PFSK-1 (cell line): ENCODE results near the gene PAPPA.

Source experiments
- POLR2AphosphoS5 ChIP-seq: IDR thresholded peaks from 2 replicates; pipeline ENCODE4 v1.6.1; 2012; ENCODE audit warnings: low read depth, mild to moderate bottlenecking, control low read depth, low read length, moderate library complexity
- SIN3A ChIP-seq: IDR thresholded peaks from 2 replicates; pipeline ENCODE4 v1.6.1; 2012; ENCODE audit warnings: mild to moderate bottlenecking, low read length, moderate library complexity, borderline replicate concordance; ENCODE audit not compliant: insufficient read depth
- TAF1 ChIP-seq: IDR thresholded peaks from 2 replicates; pipeline ENCODE4 v1.6.1; 2012; ENCODE audit warnings: low read length, control low read depth, borderline replicate concordance; ENCODE audit not compliant: insufficient read depth
- TF ChIP-seq, protein P1 (sequence below), 2 experiments: IDR thresholded peaks; 2 replicates each; pipeline versions ENCODE4 v1.6.1 to v1.8.0; 2011 to 2012; ENCODE audit warnings: low read depth in 2 of 2, low read length in 2 of 2, control low read depth in 1 of 2, inconsistent platforms in 1 of 2, mild to moderate bottlenecking in 1 of 2, moderate library complexity in 1 of 2; ENCODE audit not compliant: insufficient read depth in 1 of 2

GRCh38 chr9:116329470-116329869 lies 175.9 kb downstream of the PAPPA start:
- TF ChIP-seq, protein P1, sequence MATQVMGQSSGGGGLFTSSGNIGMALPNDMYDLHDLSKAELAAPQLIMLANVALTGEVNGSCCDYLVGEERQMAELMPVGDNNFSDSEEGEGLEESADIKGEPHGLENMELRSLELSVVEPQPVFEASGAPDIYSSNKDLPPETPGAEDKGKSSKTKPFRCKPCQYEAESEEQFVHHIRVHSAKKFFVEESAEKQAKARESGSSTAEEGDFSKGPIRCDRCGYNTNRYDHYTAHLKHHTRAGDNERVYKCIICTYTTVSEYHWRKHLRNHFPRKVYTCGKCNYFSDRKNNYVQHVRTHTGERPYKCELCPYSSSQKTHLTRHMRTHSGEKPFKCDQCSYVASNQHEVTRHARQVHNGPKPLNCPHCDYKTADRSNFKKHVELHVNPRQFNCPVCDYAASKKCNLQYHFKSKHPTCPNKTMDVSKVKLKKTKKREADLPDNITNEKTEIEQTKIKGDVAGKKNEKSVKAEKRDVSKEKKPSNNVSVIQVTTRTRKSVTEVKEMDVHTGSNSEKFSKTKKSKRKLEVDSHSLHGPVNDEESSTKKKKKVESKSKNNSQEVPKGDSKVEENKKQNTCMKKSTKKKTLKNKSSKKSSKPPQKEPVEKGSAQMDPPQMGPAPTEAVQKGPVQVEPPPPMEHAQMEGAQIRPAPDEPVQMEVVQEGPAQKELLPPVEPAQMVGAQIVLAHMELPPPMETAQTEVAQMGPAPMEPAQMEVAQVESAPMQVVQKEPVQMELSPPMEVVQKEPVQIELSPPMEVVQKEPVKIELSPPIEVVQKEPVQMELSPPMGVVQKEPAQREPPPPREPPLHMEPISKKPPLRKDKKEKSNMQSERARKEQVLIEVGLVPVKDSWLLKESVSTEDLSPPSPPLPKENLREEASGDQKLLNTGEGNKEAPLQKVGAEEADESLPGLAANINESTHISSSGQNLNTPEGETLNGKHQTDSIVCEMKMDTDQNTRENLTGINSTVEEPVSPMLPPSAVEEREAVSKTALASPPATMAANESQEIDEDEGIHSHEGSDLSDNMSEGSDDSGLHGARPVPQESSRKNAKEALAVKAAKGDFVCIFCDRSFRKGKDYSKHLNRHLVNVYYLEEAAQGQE (IDR thresholded peaks at IDR 0.05; ENCODE audit: insufficient read depth in 1 of 2, low read depth in 2 of 2, low read length in 2 of 2) = no peak
- TF ChIP-seq TAF1 (no peak), POLR2AphosphoS5 (no peak), SIN3A (no peak)
